ENCODE measurements around the gene BOLA2B.
"Not testable (repeated sequence)": the region's sequence is repeated elsewhere in the genome, so short reads cannot be mapped to it uniquely, and the experiment has no call there.

The BOLA2B gene

DNA sequence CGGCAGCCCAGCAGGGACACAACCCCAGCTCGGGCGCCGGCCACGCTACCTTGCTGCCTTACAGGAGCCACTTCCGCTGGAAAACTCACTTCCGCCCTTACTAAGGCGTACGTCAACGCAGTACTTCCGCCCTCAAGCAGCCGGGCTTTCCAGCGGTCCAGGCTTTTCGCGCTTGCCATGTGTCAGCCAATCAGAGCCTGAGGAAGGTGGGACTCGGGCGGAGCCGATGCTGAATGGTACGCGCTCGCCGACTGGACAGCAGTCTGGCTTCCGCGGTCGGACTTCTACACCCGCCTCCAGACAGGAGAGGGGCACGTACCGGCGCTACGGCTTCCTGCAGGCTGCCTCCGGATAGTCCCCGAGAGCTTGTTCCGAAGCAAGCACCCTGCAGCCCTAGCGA is at the start of gene BOLA2B, which contains the start of gene SLX1A:
Gene BOLA2B (minus strand): TSS at position 52 of the 400 bp plus-strand sequence. CDS start 71 bp downstream, outside the sequence.
Gene SLX1A (plus strand): TSS at position 261 of the 400 bp plus-strand sequence. CDS start 210 bp downstream, outside the sequence.
- DNase-seq (ENCODE audit: insufficient read length, low spot score), result not testable (repeated sequence)
- FAIRE-seq, result peak; percentile 99

DNA sequence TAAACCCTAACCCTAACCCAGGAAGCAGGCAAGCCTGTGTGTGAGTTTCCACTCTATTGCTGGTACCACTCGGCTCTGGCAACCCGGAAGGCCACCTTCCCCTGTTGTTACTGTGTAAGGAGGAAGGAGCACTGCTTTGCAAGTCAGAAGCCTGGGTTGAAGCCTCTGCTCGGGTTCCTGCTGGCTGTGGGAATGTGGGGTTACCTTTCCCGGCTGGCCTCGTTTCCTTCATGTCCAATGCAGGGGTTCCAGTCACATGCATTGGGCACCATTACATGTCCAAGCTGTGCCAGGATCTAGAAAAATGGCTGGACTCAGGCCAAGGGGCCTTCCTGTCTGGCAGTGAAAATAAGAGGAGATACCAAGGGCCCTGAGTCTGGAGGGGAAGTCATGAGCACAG is 23.6 kb upstream of the BOLA2B start:
- FAIRE-seq; DNase-seq (ENCODE audit: insufficient read length, low spot score): not testable (repeated sequence)

DNA sequence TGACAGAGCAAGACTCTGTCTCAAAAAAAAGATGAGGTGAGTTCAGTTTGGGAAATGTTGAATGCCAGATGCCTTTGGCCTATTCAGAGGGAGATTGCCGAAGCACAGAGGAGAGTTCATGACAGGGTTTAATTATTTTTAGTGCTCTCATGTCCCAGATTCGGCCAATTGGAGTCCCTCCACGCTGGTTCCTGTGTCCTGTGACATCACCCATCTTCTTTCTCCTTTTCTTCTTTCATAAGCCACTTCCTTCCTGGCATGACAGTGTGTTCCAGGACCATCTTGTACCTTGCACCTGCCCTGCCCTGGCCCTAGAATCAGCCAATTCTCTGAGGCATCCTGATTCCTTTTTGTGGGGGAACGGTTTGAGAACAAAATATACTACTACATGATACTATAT is 17.9 kb upstream of the BOLA2B start:
- FAIRE-seq; DNase-seq (ENCODE audit: insufficient read length, low spot score): not testable (repeated sequence)

DNA sequence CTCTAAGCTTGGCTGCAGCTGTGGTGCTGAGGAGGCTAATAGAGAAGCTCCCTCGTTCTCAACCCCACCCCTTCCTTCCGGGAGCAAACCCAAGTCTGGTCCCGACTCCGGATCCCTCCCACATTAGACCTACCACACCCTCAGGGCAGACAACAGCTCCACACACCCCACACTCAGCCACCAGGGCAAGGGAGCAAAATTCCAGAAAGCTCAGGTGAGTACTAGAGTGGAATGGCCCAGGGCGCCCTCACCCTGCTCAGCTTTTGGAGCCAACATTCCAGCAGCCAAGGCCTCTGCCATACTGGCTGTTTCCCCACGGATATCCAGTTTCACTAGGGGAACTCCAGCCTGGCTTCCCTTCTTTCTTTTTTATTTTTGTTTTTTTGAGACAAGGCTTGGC is 15.6 kb upstream of the BOLA2B start:
- DNase-seq (ENCODE audit: insufficient read length, low spot score); FAIRE-seq: not testable (repeated sequence)

DNA sequence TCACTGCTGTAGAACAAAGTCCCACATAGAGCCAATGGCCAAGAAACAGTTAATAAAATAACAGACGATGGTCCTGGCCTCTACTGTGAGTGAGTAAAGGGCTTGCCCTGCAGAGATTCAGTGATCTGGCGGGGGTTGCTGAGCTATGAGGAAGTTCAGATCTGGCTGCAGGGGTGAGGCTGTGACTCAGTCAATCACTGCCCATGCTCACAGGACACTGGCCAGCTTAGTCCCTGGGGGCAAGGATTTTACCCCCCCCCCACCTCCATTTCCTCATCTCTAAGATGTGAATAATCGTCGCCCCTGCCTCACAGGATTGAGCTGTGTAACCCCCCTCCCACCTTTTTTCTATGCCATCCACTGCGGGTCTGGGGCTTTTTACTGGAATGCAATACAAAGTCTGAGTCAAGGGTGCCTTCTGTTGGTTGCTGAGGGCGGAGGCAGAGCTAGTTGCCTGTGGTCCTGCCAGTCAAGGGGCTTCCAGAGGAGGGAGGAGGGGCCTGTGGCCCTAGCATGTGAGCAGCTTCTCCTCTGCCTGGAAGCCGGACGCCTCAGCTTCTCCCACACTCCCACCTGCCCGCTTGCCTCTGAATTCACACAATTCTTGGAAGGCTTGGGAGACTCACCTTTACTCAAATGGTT is 13.7 kb upstream of the BOLA2B start:
- not testable (repeated sequence) for DNase-seq (ENCODE audit: insufficient read length, low spot score); FAIRE-seq

DNA sequence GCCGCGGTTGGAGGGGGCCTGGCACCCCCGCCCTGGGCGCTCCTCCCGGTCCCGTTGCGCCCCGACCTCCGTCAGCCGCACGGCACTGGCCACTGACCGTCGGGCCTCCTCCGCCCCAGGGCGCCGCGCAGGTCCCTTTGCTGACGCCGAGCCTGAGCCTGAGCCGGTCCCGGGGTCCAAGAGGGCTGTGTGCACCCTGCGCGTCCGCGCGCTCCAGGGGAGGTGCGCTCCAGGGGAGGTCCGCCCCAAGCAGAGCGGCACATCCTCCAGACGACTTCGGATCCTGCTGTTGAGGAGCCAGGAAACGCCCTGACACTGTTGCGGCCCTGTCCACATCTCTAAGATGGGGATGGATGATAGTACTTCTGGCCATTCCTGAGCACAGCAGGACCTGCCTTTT is 12.8 kb upstream of the BOLA2B start:
- not testable (repeated sequence) for FAIRE-seq; DNase-seq (ENCODE audit: insufficient read length, low spot score)

DNA sequence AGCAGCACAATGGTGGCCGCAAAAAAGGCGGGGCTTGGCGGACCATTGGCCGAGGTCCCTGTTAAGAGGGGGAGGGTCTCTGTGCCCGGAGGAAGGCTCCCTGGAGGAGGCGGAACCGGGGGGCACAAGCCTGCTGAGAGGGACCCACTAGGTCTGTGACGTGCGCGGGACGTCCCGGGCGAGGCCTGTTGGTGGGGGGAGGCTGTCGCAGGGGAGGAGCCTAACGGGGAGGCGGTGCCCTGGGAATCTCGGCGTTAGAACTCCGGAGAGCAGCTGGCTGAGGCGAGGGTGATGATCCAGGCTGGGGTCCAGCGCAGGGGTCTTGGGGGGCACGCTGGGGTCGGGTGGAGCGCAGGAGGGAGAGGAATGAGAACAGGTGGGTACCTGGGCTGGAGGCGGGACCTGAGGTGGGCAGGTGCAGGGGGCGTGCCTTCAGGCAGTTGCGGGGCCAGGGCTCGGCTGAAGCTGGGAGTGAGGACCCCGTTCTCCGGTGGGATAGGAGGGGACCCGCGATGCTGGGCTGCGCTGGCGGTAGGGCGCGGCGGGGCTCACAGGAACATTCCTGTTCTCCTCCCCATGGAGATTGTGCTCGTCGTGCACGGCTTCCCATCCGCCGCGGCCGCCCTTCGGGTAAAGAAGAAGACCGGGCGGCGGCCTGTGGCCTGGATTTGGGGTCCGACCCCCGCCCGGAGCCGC is 12.2 kb upstream of the BOLA2B start:
- not testable (repeated sequence) for FAIRE-seq

DNA sequence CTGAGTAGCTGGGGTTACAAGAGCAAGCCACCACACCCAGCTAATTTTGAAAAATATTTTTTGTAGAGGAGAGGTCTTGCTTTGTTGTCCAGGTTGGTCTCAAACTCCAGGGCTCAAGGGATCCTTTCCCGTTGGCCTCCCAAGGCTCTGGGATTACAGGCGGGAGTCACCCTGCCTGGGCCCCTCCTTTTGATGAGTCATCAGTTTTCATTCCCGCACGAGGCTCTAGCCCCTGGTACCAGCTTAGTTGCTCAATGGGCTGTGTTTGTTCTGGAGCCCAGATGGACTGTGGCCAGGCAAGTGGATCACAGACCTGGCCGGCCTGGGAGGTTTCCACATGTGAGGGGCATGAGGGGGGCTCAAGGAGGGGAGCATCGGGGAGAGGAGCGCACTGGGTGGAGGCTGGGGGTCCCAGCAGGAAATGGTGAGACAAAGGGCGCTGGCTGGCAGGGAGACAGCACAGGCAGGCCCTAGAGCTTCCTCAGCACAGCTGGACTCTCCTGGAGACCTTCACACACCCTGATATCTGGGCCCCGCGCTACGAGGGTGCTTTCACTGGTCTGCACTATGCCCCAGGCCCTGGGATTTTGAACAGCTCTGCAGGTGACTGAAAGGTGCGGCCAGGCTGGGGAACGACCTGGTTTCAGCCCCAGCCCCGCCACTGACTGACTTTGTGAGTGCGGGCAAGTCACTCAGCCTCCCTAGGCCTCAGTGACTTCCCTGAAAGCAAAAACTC is 6.3 kb upstream of the BOLA2B start:
- DNase-seq (ENCODE audit: insufficient read length, low spot score); FAIRE-seq: not testable (repeated sequence)

More for the DNA sequence above, 12.2 kb upstream of the BOLA2B start:
- DNase-seq (ENCODE audit: insufficient read length, low spot score), result not testable (repeated sequence)

DNA sequence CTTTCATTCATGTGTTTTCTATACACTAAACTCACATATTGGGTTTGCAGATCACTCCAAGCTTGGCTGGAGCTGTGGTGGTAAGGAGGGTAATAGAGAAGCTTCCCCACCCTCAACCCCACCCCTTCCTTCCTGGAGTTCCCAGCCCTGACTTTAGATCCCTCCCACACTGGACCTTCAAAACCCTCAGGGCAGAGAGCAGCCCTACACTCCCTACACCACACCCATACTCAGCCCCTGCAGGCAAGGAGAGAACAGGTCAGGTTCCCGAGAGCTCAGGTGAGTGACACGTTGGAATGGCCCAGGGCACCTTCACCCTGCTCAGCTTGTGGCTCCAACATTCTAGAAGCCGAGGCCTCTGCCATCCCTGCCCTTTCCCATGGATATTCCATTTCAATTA is 5.6 kb upstream of the BOLA2B start, which contains the start of gene SULT1A3:
Gene SULT1A3 (plus strand): TSS at position 207 of the 400 bp plus-strand sequence. CDS start 1,474 bp downstream, outside the sequence.
- not testable (repeated sequence) for DNase-seq (ENCODE audit: insufficient read length, low spot score); FAIRE-seq

DNA sequence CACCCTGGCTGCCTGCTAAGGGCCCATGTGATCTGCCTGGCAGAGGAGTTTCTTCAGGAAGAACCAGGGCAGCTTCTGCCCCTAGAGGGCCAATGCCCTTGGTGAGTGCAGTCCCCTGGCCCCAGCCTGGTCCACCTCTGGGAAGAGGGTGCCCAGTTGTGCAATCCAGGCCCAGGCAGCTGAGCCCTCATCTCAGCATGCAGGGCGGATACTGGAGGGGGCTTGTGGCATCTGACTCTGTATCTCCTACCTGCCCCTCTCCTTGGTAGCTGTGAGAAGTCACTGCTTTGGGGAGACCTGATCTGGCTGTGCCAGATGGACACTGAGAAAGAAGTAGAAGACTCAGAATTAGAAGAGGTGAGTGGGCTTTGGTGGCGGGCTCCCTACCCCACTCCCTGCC is 3.5 kb upstream of the BOLA2B start:
- FAIRE-seq; DNase-seq (ENCODE audit: insufficient read length, low spot score): not testable (repeated sequence)

DNA sequence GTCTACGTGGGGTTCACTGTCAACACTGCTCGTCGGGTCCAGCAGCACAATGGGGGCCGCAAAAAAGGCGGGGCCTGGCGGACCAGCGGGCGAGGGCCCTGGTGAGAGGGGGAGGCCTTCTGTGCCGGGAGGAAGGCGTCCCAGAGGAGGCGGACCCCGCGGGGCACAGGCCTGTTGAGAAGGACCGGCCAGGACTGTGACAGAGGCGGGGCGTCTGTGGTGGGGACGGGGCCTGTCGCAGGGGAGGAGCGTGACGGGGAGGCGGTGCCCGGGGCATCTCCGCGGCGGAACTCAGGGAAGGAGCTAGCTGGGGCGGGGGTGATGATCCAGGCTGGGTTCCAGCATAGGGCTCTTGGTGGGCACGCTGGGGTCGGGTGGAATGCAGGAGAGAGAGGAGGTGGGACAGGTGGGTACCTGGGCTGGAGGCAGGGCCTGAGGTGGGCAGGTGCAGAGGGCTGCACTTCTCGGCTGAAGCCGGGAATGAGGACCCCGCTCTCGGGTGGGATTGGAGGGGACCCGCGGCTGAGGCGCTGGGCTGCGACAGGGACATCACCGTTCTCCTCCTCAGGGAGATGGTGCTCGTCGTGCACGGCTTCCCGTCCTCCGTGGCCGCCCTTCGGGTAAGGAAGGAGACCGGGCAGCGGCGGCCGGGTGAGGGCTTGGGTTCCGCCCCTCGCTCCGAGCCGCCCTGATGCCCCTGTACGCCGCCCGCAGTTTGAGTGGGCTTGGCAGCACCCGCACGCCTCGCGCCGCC is 883 bp upstream of the BOLA2B start:
- not testable (repeated sequence) for FAIRE-seq; DNase-seq (ENCODE audit: insufficient read length, low spot score)

DNA sequence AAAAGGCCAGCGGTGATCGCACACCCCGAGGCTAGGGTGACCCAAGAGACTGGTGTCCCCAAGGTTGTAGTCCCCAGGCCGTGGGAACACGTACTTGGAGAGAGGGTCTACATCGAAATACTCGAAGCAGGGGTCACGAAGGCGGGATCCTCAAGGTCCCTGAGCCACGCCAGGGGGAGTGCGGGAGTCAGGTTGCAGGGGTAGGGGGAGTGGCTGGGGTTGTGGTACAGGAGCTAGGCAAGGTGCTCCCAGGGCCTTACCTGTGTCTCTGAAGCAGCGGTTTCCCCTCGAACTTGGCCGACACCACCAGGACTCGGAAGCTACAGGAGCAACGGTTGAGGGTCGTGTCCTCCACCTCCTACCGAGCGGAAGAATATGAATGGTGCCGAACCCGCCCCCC is 368 bp downstream of the BOLA2B start:
- FAIRE-seq; DNase-seq (ENCODE audit: insufficient read length, low spot score): not testable (repeated sequence)

DNA sequence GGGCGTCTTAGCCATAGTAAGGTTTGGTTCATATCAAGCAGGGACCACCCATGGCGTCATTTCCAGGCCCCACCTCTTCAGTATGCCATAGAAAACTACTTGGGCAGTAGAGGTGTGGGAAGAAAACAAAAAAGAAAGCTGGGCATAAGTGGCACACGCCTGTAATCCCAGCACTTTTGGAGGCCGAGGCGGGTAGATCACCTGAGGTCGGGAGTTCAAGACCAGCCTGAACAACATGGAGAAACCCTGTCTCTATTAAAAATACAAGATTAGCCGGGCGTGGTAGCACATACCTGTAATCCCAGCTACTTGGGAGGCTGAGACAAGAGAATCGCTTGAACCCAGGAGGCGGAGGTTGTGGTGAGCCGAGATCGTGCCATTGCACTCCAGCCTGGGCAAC is 2.3 kb downstream of the BOLA2B start:
- DNase-seq (ENCODE audit: insufficient read length, low spot score); FAIRE-seq: not testable (repeated sequence)

DNA sequence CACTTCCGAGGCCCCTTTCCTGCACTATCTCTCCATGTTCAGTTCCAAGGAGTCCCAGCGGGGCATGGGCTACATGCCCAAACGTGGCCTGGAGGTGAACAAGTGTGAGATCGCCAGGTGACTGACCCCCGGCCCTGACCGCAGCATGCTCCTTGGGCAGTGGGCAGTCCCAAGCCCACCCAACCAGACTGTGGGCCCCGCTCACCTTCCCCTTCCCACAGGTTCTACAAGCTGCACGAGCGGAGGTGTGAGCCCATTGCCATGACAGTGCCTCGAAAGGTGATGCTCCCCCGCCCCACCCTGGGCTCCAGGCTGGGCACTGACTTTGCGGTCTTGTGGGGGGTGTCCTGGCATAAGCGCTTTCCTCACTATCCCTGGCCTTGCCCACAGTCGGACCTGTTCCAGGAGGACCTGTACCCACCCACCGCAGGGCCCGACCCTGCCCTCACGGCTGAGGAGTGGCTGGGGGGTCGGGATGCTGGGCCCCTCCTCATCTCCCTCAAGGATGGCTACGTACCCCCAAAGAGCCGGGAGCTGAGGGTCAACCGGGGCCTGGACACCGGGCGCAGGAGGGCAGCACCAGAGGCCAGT is 5.4 kb downstream of the BOLA2B start:
- no peak for DNase-seq (ENCODE audit: insufficient read length, low spot score)
- FAIRE-seq, result no peak

DNA sequence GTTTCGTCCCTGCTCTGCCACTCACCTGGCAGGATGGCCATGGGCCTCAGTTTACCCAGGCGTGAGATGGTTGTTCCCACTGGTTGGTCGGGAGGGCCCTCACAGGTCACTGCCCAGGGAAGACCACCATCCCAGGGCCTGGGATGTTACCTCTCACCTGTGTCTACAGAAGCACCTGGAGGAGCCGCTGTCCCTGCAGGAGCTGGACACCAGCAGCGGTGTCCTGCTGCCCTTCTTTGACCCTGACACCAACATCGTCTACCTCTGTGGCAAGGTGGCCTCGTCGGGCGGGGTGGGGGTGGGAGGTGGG is 6.0 kb downstream of the BOLA2B start:
- FAIRE-seq (no peak), DNase-seq (ENCODE audit: insufficient read length, low spot score) (no peak)

DNA sequence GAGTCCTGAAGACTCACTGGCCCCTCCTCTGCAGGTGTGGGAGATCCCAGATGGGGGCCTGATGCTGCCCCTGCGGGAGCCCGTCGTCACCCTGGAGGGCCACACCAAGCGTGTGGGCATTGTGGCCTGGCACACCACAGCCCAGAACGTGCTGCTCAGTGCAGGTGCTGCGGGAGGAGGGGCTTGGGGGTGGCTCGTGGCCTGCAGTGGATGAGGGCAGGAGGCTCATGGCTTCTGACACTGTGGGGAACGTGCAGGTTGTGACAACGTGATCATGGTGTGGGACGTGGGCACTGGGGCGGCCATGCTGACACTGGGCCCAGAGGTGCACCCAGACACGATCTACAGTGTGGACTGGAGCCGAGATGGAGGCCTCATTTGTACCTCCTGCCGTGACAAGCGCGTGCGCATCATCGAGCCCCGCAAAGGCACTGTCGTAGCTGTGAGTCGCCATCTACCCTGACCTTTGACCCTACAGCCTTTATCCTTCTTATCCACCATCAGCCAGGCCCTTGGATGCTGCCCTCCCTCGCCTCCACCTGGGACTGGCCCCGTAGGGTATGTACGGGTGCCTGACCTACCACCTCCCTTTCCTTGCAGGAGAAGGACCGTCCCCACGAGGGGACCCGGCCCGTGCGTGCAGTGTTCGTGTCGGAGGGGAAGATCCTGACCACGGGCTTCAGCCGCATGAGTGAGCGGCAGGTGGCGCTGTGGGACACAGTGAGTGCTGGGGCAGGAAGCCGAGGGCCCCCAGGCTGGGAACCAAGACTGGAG is 6.5 kb downstream of the BOLA2B start:
- DNase-seq (ENCODE audit: insufficient read length, low spot score), result no peak
- FAIRE-seq, result peak; percentile 39

DNA sequence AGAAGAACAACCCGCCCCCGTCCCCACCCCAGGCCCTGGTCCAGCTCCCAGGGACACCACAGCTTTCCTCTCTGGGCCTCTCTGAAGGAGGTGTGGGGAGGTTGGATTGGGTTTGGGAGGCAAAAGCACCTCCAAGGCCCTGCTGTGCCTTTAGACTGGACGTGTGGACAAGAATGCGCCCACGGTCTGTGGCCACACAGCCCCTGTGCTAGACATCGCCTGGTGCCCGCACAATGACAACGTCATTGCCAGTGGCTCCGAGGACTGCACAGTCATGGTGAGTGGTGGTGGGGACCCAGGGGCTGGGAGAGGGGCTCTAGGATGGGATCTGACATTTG is 7.1 kb downstream of the BOLA2B start:
- DNase-seq (ENCODE audit: insufficient read length, low spot score), result no peak
- FAIRE-seq, result no peak

DNA sequence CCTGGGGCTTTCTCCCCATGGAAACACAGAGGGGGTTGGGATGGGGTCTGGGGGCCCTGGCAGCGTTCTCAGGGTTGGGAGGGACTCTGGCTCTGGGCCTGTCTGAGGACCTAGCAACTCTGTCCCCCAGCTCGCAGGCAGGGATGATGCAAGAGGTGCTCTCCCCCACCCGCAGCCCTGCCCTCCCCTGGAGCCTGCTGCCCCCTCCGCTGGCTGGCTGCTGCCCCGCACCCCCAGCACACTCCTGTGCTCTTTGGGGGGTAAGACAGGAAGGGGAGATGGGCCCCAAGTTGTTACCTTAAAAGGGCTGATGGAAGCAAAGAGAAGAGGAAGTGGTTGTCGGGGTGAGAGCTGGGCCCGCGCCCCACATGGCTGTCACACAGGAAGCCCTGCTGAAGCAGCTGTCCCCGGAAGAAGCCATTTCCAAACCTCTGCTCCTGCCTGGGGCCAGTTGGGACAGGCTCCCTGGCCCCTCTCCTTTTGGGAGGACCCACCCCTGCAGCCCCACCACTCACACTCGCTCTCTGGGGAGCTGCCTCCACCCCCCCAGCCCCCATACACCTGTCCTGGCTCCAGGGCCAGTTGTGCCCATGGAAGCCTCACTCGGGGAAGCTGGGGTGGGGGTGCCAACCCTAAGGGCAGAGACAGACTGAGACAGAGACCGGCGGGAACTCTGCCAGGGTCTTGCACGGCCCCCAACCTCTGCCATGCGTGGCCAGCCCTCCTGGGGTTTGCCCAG is 7.6 kb downstream of the BOLA2B start:
- peak; percentile 91 for FAIRE-seq
- DNase-seq (ENCODE audit: insufficient read length, low spot score), result peak; percentile 80

Data from GM19239 (cell line).